Smooth muscle cell (in vitro differentiated cells): ENCODE results near the gene TRIO. TPM values are rescaled to one million over a fixed set of nuclear protein-coding genes. Genes with fewer than 3 reads are reported as not detected.

Experiments used
- DNase-seq: peaks from one replicate; lab custom pipeline; 2025; ENCODE audit not compliant: unreplicated experiment; lab: John Stamatoyannopoulos, UW
- H2AFZ ChIP-seq: fragments of 200-600 bp; sonication (generic); 2 replicates; pipeline ENCODE4 v1.6.0; 2016; ENCODE audit warnings: antibody characterized with exemption, low read depth, mild to moderate bottlenecking
- H3F3A ChIP-seq: fragments of 200-600 bp; sonication (generic); 2 replicates; pipeline ENCODE4 v1.6.0; 2017; ENCODE audit warnings: antibody characterized with exemption, low read depth
- H3K27ac ChIP-seq: fragments of 200-600 bp; sonication (generic); 2 replicates; pipeline ENCODE4 v1.5.1; 2016; ENCODE audit warnings: low read depth, mild to moderate bottlenecking
- H3K27me3 ChIP-seq: fragments of 200-600 bp; sonication (generic); 2 replicates; pipeline ENCODE4 v1.6.1; 2016; ENCODE audit warnings: low read depth, mild to moderate bottlenecking
- H3K36me3 ChIP-seq: fragments of 200-600 bp; sonication (generic); 2 replicates; pipeline ENCODE4 v1.5.1; 2016; ENCODE audit warnings: low read depth
- H3K4me1 ChIP-seq: fragments of 200-600 bp; sonication (generic); 2 replicates; pipeline ENCODE4 v1.5.1; 2016; ENCODE audit warnings: low read depth
- H3K4me2 ChIP-seq: fragments of 200-600 bp; sonication (generic); 2 replicates; pipeline ENCODE4 v1.6.0; 2016; ENCODE audit warnings: mild to moderate bottlenecking
- H3K4me3 ChIP-seq: fragments of 200-600 bp; sonication (generic); 2 replicates; pipeline ENCODE4 v1.5.1; 2016; ENCODE audit warnings: mild to moderate bottlenecking
- H3K79me2 ChIP-seq: fragments of 200-600 bp; sonication (generic); 2 replicates; pipeline ENCODE4 v1.6.0; 2016; ENCODE audit warnings: low read depth, mild to moderate bottlenecking
- H3K9ac ChIP-seq: fragments of 200-600 bp; sonication (generic); 2 replicates; pipeline ENCODE4 v1.6.0; 2016; ENCODE audit warnings: low read depth
- H3K9me3 ChIP-seq: fragments of 200-600 bp; sonication (generic); replicated peaks from 2 replicates; pipeline ENCODE4 v1.5.1; 2016; ENCODE audit warnings: low read depth
- H4K20me1 ChIP-seq: fragments of 200-600 bp; sonication (generic); 2 replicates; pipeline ENCODE4 v1.6.0; 2016; ENCODE audit warnings: low read depth
- WGBS: methylation state at CpG from one replicate; pipeline ENCODE4 v1.1.7; 2016; ENCODE audit warnings: low lambda C conversion rate; 5-methylcytosine and 5-hydroxymethylcytosine counted together
- polyA plus RNA-seq: library from polyadenylated mRNA; unstranded; fragments of >200 nt; fragmentation: Nextera tagmentation; extraction: Ambion mirVana; gene quantifications from 2 replicates; pipeline ENCODE4 v1.2.1, GENCODE V29; 2016
- total RNA-seq: library from RNA; depleted of rRNA; stranded (reverse); fragments of >200 nt; gene quantifications from 2 replicates; pipeline ENCODE4 v1.2.3, GENCODE V29; 2014
- TF ChIP-seq, protein P1 (sequence below): fragments of 200-600 bp; sonication (generic); IDR thresholded peaks from 2 replicates; pipeline ENCODE4 v1.5.1; 2017; ENCODE audit warnings: borderline replicate concordance, mild to moderate bottlenecking, antibody characterized with exemption; ENCODE audit not compliant: insufficient read depth, poor library complexity, severe bottlenecking

TRIO gene
- total and polyA plus RNA-seq, 2 experiments from 2014 or later, result 10.2 to 118 TPM

DNA sequence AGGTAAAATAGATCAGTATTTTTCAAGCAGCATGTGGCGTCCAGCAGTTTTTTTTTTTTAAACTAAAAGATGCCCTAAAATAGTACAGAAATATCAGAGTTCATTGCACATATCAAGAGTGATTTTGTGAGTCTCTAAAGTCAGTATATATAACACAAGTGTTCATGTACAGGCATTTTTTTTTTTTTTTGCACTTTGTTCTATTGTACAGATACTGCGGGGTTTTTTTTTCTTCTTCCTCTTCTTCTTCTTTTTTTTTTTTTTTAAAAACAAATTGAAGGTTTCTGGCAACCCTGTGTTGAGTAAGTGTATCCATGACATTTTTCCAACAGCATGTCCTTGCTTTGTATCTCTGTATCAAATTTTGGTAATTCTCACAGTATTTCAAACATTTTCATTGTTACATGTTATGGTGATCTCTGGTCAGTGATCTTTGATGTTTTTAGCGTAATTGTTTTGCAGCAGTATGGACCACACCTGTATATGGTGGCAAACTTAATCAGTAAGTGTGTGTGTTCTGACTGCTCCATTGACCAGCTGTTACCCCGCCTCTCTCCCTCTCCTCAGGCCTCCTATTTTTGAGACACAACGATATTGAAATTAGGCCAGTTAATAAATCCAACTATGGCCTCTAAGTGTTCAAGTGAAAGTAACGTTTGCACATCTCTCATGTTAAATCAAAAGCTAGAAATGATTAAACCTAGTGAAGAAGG lies 76.8 kb downstream of the TRIO start:
- no peak overlapping the region for H3K9ac ChIP-seq
- 95% methylated on average over 6 of the region's 6 CpGs for WGBS
- no peak overlapping the region for H3K4me2 ChIP-seq

DNA sequence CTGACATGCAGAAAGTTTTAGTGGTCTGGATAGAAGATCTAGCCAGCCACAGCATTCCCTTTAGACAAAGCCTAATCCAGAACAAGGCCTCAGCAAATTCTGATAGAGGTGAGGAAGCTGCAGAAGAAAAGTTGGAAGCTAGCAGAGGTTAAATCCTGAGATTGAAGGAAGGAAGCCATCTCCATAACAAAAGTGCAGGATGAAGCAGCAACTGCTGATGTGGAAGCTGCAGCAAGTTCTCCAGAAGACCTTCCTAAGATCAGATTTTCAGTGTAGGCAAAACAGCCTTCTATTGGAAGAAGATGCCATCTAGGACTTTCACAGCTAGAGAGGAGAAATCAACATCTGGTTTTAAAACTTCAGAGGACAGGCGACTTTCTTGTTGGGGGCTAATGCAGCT lies 77.5 kb downstream of the TRIO start:
- H3K9ac ChIP-seq, result no peak overlapping the region
- TF ChIP-seq, protein P1, sequence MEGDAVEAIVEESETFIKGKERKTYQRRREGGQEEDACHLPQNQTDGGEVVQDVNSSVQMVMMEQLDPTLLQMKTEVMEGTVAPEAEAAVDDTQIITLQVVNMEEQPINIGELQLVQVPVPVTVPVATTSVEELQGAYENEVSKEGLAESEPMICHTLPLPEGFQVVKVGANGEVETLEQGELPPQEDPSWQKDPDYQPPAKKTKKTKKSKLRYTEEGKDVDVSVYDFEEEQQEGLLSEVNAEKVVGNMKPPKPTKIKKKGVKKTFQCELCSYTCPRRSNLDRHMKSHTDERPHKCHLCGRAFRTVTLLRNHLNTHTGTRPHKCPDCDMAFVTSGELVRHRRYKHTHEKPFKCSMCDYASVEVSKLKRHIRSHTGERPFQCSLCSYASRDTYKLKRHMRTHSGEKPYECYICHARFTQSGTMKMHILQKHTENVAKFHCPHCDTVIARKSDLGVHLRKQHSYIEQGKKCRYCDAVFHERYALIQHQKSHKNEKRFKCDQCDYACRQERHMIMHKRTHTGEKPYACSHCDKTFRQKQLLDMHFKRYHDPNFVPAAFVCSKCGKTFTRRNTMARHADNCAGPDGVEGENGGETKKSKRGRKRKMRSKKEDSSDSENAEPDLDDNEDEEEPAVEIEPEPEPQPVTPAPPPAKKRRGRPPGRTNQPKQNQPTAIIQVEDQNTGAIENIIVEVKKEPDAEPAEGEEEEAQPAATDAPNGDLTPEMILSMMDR, result no peak
- peak overlapping the region; percentile 40 for H3K27ac ChIP-seq
- H3K4me1 ChIP-seq, result peaks cover 41% of the 10 kb centered on the region
- H3K4me3 ChIP-seq, result no peak overlapping the region
- H3K27me3 ChIP-seq, result no peaks in the 10 kb centered on the region
- peaks cover 97% of the 10 kb centered on the region for H4K20me1 ChIP-seq
- peaks cover 100% of the 10 kb centered on the region for H3K79me2 ChIP-seq
- WGBS, result 96% methylated on average over 1 of the region's 1 CpG
- H3K4me2 ChIP-seq, result no peak overlapping the region
- no peaks in the 10 kb centered on the region for H3K36me3 ChIP-seq
- no peaks in the 10 kb centered on the region for H3F3A ChIP-seq
- no peaks in the 10 kb centered on the region for H3K9me3 ChIP-seq
- H2AFZ ChIP-seq, result no peak overlapping the region
- DNase-seq, result no peak

More for the DNA sequence above, 76.8 kb downstream of the TRIO start:
- Histone ChIP-seq H3K27ac (peak overlapping the region; percentile 40), H3K4me3 (no peak overlapping the region), H3K79me2 (peaks cover 100% of the 10 kb centered on the region), H3F3A (no peaks in the 10 kb centered on the region), H3K36me3 (no peaks in the 10 kb centered on the region), H3K9me3 (no peaks in the 10 kb centered on the region), H3K4me1 (peaks cover 45% of the 10 kb centered on the region), H2AFZ (no peak overlapping the region), H4K20me1 (peaks cover 98% of the 10 kb centered on the region), H3K27me3 (no peaks in the 10 kb centered on the region)
- no peak for DNase-seq
- TF ChIP-seq, protein P1, result no peak

DNA sequence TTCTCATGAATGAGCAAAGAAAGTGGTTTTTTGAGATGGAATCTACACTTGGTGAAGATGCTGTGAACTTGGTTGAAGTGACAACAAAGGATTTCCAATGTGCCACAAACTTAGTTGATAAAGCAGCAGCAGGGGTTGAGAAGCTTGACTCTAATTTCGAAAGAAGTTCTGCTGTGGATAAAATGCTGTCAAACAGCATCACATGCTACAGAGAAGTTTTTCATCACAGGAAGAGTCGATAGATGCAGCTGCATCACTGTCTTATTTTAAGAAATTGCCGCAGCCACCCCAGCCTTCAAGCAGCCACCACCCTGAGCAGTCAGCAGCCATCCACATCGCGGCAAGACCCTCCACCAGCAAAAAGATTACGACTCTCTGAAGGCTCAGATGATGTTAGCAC lies 78.6 kb downstream of the TRIO start:
- Histone ChIP-seq H2AFZ (no peak overlapping the region), H3K27ac (no peak overlapping the region), H3K36me3 (no peaks in the 10 kb centered on the region), H3K79me2 (peaks cover 100% of the 10 kb centered on the region), H3K9me3 (no peaks in the 10 kb centered on the region), H4K20me1 (peaks cover 97% of the 10 kb centered on the region), H3K27me3 (no peaks in the 10 kb centered on the region), H3K4me3 (no peak overlapping the region), H3K4me1 (peaks cover 31% of the 10 kb centered on the region), H3K9ac (no peak overlapping the region), H3F3A (no peaks in the 10 kb centered on the region), H3K4me2 (no peak overlapping the region)
- WGBS, result 81% methylated on average over 6 of the region's 6 CpGs
- no peak for DNase-seq
- TF ChIP-seq, protein P1, result no peak

DNA sequence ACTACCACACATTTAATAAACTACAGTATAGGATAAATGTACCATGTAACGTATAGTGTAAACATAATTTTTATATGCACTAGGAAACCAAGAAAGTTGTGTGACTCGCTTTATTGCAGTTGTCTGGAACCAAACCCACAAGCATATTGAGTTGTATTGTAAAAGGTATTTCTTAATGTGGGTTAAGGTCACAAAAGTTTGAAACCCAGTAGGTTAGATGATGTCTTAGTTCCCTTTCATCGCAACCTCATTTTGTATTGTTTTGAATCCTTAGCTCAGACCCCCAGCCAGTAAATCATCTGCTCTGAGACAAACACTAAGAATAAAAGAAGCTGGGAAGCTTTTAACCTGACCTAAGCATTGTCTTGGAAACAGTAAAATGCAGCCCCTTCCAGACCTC lies 79.1 kb downstream of the TRIO start:
- Histone ChIP-seq H4K20me1 (peaks cover 97% of the 10 kb centered on the region), H3F3A (no peaks in the 10 kb centered on the region), H3K4me3 (no peak overlapping the region), H3K9ac (no peak overlapping the region), H3K27ac (no peak overlapping the region), H2AFZ (no peak overlapping the region), H3K79me2 (peaks cover 100% of the 10 kb centered on the region), H3K36me3 (no peaks in the 10 kb centered on the region), H3K27me3 (no peaks in the 10 kb centered on the region), H3K4me1 (peaks cover 27% of the 10 kb centered on the region), H3K9me3 (no peaks in the 10 kb centered on the region), H3K4me2 (no peak overlapping the region)
- no peak for DNase-seq
- 96% methylated on average over 3 of the region's 3 CpGs for WGBS
- TF ChIP-seq, protein P1, result no peak
